Measurements from ENCODE around the gene LILRA1.
"Not testable (repeated sequence)": the region's sequence is repeated elsewhere in the genome, so short reads cannot be mapped to it uniquely, and the experiment has no call there.

LILRA1 gene

GRCh38 chr19:54578268-54578667, 15.2 kb upstream of the LILRA1 start:
- DNase-seq, result not testable (repeated sequence)

GRCh38 chr19:54586397-54586796, 7.0 kb upstream of the LILRA1 start:
- no peak for DNase-seq

- no peak for DNase-seq
Observed at GRCh38 chr19:54587026-54587425, 6.4 kb upstream of the LILRA1 start.

GRCh38 chr19:54593931-54594626, 647 bp downstream of the LILRA1 start:
- DNase-seq, result not testable (repeated sequence)

GRCh38 chr19:54594737-54595136, 1.3 kb downstream of the LILRA1 start:
- no peak for DNase-seq

- DNase-seq, result not testable (repeated sequence)
Observed at GRCh38 chr19:54595680-54596436, 2.4 kb downstream of the LILRA1 start.

GRCh38 chr19:54600212-54600611, 6.8 kb downstream of the LILRA1 start:
- DNase-seq, result no peak

GRCh38 chr19:54606230-54606629, 12.8 kb downstream of the LILRA1 start:
- no peak for DNase-seq

GRCh38 chr19:54606891-54607784, 13.7 kb downstream of the LILRA1 start:
- no peak for DNase-seq

- no peak for DNase-seq
Observed at GRCh38 chr19:54607785-54608150, 14.3 kb downstream of the LILRA1 start.

- no peak for DNase-seq
Observed at GRCh38 chr19:54608205-54608604, 14.8 kb downstream of the LILRA1 start.

- no peak for DNase-seq
Observed at GRCh38 chr19:54608792-54609191, 15.4 kb downstream of the LILRA1 start.

GRCh38 chr19:54609356-54609791, 15.9 kb downstream of the LILRA1 start:
- no peak for DNase-seq

- DNase-seq, result no peak
Observed at GRCh38 chr19:54612428-54612827, 19.0 kb downstream of the LILRA1 start.

GRCh38 chr19:54614726-54615125, 21.3 kb downstream of the LILRA1 start:
- DNase-seq, result no peak

GRCh38 chr19:54616057-54616456, 22.6 kb downstream of the LILRA1 start:
- DNase-seq, result no peak

GRCh38 chr19:54616821-54617560, 23.6 kb downstream of the LILRA1 start:
- DNase-seq, result no peak

- no peak for DNase-seq
Observed at GRCh38 chr19:54620464-54620863, 27.0 kb downstream of the LILRA1 start.

GRCh38 chr19:54622431-54622830, 29.0 kb downstream of the LILRA1 start:
- DNase-seq, result no peak

GRCh38 chr19:54624234-54624633, 30.8 kb downstream of the LILRA1 start:
- not testable (repeated sequence) for DNase-seq

- not testable (repeated sequence) for DNase-seq
Observed at GRCh38 chr19:54624934-54625730, 31.7 kb downstream of the LILRA1 start.

GRCh38 chr19:54626757-54627156, 33.3 kb downstream of the LILRA1 start:
- DNase-seq, result no peak

All from cortex of kidney (tissue), 1 donor.